ENCODE measurements around the gene TMEM196.
"Not testable (repeated sequence)": the region's sequence is repeated elsewhere in the genome, so short reads cannot be mapped to it uniquely, and the experiment has no call there.

TMEM196 gene

DNA sequence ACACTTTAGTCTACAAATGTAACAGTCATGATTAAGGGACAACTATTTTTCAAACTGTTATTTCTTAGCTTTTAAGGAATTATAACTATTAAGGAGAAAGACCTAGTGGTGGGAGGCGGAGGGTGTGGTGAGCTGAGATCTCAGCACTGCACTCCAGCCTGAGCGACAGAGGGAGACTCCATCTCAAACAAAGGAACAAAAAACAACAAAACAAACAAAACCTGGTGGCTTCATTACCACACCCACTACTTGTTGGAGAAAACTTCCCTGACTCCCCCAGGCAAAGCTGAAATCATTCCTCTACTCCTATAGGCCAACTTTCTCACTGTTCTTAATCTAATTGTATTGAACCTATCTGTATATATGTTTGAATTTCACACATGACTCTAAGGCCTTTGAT, 67.8 kb downstream of the TMEM196 start:
- FAIRE-seq, result peak; percentile 46

DNA sequence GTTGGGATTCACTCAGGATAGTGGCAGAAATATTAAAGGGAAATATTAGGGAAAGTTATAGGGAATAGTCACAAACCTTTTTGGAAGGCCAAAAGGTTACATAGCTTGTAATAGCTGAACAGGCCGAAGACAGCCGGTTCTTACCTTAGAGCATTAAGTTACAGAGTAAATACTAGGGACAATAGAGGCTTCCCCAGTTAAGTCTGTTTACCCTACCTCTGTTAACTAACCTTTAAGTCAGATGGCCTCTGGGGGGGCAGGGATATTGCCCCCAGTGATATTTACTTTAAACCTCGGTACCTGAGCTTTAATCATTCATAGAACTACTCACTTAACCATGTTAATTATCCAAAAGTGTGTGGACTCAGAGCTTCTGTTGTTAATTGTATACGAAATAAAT, 71.9 kb downstream of the TMEM196 start:
- no peak for FAIRE-seq

DNA sequence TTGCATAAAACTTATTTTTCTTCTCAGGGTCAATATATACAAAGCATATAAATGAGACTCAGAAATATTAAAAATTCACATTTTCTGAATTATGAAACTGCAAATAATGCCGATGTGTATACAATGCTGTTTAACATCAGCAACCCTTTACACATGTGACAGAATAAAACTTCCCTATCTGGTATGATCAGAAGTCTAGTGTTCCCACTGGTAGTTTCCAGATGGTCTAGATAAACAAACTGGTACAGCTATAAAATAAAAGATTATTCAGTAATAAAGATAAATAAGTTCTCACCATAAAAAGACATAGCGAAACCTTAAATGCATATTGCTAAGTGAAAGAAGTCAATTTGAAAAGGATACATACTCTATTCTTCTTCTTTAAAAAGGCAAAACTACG, 72.5 kb downstream of the TMEM196 start:
- no peak for FAIRE-seq

DNA sequence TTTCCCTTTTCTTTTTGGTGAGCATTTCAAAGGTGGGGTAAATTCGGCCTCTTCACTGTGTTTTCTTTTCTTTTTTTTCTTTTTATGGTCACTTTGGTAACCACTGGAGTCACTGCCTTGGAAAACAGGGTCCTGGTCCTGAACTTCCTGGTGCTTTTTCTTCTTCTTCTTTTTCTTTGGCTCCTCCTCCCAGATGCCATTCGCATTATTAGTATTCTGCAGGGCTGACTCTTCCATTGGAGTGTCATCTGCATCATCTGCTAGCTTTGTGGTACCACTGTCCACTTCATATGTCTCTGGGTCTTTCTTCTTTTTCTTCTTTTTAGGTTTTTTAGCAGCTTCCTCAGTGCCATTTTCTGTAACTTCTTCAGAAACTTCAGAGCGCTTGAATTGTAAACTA, 75.1 kb downstream of the TMEM196 start:
- no peak for FAIRE-seq

DNA sequence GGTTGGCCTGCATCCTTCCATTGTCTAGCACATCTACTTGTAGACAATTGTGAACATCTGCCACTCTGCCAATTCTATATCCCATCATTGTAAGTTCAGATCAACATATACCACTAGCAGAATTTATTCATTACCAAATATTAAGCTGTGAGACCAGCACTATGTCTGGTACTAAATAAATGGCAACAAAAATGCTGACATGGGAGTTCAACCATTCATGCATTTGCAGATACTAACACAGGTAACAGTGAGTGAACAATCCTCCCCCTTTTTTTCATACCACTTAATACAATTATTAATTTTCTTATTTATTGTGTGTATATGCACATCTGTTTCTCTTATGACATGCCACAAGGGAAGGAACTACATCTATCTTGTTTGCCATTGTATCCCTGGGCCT, 76.5 kb downstream of the TMEM196 start:
- no peak for FAIRE-seq

DNA sequence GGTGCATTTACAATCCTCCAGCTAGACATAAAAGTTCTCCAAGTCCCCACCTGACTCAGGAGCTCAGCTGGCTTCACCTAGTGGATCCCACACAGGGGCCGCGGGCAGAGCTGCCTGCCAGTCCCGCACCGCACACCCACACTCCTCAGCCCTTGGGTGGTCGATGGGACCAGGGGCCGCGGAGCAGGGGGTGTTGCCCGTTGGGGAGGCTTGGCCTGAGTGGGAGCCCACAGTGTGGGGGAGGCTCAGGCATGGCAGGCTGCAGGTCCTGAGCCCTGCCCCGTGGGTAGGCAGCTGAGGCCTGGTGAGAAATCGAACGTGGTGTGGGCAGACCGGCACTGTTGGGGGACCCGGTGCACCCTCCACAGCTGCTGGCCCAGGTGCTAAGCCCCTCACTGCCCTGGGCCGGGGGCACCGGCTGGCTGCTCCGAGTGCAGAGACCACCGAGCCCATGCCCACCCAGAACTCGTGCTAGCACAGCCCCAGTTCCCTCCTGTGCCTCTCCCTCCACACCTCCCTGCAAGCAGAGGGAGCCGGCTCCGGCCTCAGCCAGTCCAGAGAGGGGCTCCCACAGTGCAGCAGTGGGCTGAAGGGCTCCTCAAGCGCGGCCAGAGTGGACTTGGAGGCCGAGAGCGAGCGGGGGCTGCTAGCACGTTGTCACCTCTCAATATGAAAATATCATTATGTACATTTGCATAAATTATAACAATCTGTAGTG, 81.1 kb downstream of the TMEM196 start:
- no peak for FAIRE-seq

DNA sequence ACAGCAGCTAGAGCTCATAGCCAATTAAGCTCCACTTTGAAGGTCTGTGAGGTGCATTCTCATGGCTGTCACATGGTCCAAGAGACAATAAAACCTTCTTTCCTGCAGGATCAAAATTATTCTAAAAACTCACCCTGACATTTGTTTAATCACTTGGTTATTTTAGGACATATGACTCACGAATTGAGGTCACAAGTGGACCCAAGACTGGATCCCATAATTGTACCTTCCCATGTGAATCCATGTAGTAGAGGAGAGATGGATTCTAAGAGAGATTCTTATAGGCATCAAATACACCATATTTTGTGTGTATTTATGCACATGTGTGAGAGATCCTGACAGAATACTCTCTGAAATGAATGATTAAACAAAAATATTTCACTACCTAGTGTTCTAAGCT, 82.7 kb downstream of the TMEM196 start:
- no peak for FAIRE-seq

DNA sequence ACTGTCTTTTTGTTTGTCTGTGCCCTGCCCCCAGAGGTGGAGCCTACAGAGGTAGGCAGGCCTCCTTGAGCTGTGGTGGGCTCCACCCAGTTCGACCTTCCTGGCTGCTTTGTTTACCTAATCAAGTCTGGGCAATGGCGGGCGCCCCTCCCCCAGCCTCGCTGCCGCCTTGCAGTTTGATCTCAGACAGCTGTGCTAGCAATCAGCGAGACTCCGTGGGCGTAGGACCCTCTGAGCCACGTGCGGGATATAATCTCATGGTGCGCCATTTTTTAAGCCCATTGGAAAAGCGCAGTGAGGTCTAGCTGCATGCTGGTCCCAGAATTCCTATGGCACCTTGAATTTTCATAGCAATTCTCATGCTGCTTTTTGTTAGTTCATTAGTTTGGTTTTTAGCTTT, 84.3 kb downstream of the TMEM196 start:
- FAIRE-seq, result not testable (repeated sequence)

DNA sequence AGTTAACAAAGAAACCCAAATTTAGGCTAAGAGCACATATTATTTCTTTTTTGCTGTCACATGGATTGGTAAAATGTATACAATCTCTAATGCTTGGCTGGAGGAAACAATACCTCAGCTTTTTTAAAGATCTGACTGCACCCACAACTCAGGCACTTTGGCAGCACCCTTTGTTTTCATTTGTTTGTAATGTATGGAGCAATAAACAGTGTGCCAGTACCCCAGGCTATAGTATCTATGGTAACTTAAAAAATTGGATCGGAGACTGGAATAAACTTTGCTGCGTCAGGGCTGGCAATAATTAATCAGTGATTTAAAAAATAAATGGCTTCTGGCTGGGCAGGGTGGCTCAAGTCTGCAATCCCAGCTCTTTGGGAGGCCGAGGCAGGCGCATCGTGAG, 91.8 kb downstream of the TMEM196 start:
- no peak for FAIRE-seq

DNA sequence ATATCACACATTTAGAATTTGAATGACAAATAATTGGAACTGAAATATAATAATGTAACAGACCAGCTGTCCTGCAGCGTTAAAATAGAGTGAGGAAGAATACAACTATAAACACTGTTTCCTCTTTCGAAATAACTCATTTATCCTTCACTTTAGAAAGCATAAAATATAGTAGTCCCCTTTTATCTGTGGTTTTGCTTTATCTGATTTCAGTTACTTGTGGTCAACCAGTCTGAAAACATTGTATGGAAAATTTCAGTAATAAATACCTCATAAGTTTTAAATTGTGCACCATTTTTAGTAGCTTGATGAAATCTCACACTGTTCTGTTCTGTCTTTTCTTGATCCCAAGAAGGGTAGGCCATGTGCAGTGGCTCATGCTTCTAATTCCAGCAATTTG, 96.2 kb downstream of the TMEM196 start:
- no peak for FAIRE-seq

DNA sequence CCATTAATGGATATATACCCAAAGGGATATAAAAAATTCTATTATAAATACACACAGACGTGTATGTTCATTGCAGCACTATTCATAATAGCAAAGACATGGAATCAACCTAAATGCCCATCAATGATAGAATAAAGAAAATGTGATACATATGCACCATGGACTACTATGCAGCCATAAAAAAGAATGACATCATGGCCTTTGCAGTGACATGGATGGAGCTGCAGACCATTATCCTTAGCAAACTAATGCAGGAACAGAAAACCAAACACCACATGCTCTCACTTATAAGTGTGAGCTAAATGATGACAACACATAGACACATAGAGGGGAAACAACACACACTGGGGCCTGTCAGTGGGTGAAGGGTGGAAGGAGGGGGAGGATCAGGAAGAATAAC, 97.6 kb downstream of the TMEM196 start:
- no peak for FAIRE-seq

DNA sequence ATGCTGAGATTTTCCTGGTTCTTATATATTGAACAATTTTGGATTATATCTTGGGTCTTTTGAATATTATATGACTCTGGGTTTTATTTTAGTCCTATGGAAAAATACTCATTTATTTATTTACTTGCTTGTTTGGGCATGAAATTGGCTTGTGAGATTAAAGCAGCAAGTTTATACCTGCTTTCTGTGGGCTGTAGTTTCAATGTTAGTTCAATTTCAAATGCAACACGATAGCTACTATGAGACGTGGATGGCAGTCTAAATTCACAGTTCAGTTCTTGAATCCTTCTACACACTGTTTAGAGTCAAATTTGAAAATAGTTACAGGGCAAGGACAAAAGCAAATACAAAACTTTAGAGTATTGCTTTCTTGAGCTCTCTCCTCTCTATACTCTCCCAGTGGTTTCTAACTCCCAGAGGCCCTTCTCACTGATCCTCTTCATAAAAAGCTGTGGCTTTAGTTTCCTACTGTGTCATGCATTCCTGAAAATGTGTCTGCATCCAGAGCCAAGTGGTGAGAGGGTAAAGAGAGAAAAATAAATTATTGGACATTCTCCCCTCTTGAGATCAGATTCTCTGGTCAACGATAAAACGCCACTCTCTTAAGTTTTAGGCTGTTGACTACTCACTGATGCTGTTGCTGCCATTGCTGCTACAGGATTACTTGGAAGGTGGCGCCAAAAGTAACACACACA, 99.0 kb downstream of the TMEM196 start:
- no peak for FAIRE-seq

DNA sequence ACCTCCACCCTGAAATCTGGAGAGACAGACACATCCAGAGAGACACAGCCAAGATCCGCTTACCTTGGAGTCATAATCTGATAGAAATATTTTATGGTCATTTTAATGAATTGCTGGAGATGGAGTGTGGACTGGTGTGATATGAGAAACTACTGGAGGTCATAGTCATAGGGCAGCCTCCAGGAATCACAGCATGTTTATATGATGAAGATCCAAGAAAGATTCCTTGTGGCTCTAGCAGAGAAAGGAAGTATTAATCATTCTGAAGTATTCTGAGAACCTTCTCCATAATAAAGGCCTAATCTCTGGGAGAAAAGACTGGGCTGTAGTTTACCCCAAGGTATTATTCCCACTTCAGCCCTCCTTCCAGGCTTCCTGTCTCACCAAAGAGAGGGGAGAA, 102.6 kb downstream of the TMEM196 start:
- FAIRE-seq, result no peak

Data from endometrium (tissue), 2 donors.